Measurements from ENCODE around the gene KRTAP1-1.
"Not testable (repeated sequence)": the region's sequence is repeated elsewhere in the genome, so short reads cannot be mapped to it uniquely, and the experiment has no call there.

Gene KRTAP1-1

GRCh38 chr17:41040783-41041571 lies at the start of gene KRTAP1-1:
Gene KRTAP1-1, minus strand, starts transcription at chr17:41041450. Its CDS starts 53 bp downstream, at chr17:41041397.
- not testable (repeated sequence) for DNase-seq (ENCODE audit: low read depth in 3 of 3)

- not testable (repeated sequence) for DNase-seq (ENCODE audit: low read depth in 3 of 3)
Measured at GRCh38 chr17:41088760-41089352, 47.6 kb upstream of the KRTAP1-1 start.

GRCh38 chr17:41084100-41084856 lies 43.0 kb upstream of the KRTAP1-1 start, which contains the start of gene KRTAP4-7:
Gene KRTAP4-7, plus strand, starts transcription at chr17:41084150. Its CDS starts 57 bp downstream, at chr17:41084207.
- DNase-seq (ENCODE audit: low read depth in 3 of 3): not testable (repeated sequence)

GRCh38 chr17:41083427-41083826 lies 42.2 kb upstream of the KRTAP1-1 start:
- DNase-seq (ENCODE audit: low read depth in 3 of 3): not testable (repeated sequence)

- no peak for DNase-seq (ENCODE audit: low read depth in 3 of 3)
Measured at GRCh38 chr17:41082626-41083025, 41.4 kb upstream of the KRTAP1-1 start.

GRCh38 chr17:41076788-41077187 lies 35.5 kb upstream of the KRTAP1-1 start:
- DNase-seq (ENCODE audit: low read depth in 3 of 3): no peak

GRCh38 chr17:41073676-41074075 lies 32.4 kb upstream of the KRTAP1-1 start:
- no peak for DNase-seq (ENCODE audit: low read depth in 3 of 3)

GRCh38 chr17:41071606-41072360 lies 30.5 kb upstream of the KRTAP1-1 start:
- no peak for DNase-seq (ENCODE audit: low read depth in 3 of 3)

GRCh38 chr17:41069031-41069430 lies 27.8 kb upstream of the KRTAP1-1 start:
- DNase-seq (ENCODE audit: low read depth in 3 of 3): no peak

GRCh38 chr17:41067281-41067680 lies 26.0 kb upstream of the KRTAP1-1 start:
- no peak for DNase-seq (ENCODE audit: low read depth in 3 of 3)

- no peak for DNase-seq (ENCODE audit: low read depth in 3 of 3)
Measured at GRCh38 chr17:41065829-41066624, 24.8 kb upstream of the KRTAP1-1 start, which contains the start of gene KRTAP2-4. Gene KRTAP2-4, minus strand, starts transcription at chr17:41065879. Its CDS starts 34 bp downstream, at chr17:41065845.

GRCh38 chr17:41065016-41065689 lies 23.9 kb upstream of the KRTAP1-1 start:
- DNase-seq (ENCODE audit: low read depth in 3 of 3): not testable (repeated sequence)

- no peak for DNase-seq (ENCODE audit: low read depth in 3 of 3)
Measured at GRCh38 chr17:41064301-41064700, 23.1 kb upstream of the KRTAP1-1 start.

GRCh38 chr17:41063449-41063848 lies 22.2 kb upstream of the KRTAP1-1 start:
- DNase-seq (ENCODE audit: low read depth in 3 of 3): no peak

- no peak for DNase-seq (ENCODE audit: low read depth in 3 of 3)
Measured at GRCh38 chr17:41061964-41062363, 20.7 kb upstream of the KRTAP1-1 start.

- no peak for DNase-seq (ENCODE audit: low read depth in 3 of 3)
Measured at GRCh38 chr17:41060052-41060604, 18.9 kb upstream of the KRTAP1-1 start, which contains the start of gene KRTAP2-3. Gene KRTAP2-3, minus strand, starts transcription at chr17:41060114. Its CDS starts 64 bp downstream, at chr17:41060050.

GRCh38 chr17:41059276-41060051 lies 18.2 kb upstream of the KRTAP1-1 start:
- DNase-seq (ENCODE audit: low read depth in 3 of 3): not testable (repeated sequence)

GRCh38 chr17:41058741-41059140 lies 17.5 kb upstream of the KRTAP1-1 start:
- no peak for DNase-seq (ENCODE audit: low read depth in 3 of 3)

- no peak for DNase-seq (ENCODE audit: low read depth in 3 of 3)
Measured at GRCh38 chr17:41057547-41057946, 16.3 kb upstream of the KRTAP1-1 start.

Measured in stimulated activated CD4-positive, alpha-beta T cell treated with anti-CD3 and anti-CD28 coated beads, TNF-alpha, amount 100 ng/mL, for 4 hours (primary cell).